ENCODE measurements around the gene MBNL3. TPM values are rescaled to one million over a fixed set of nuclear protein-coding genes. Genes with fewer than 3 reads are reported as not detected.

MBNL3 gene
- total and polyA plus RNA-seq, 9 of the 15 experiments (the other 6 are each of a cell fraction or from before 2014, with no cell fraction given), result under 0.01 to 0.25 (median 0.16) TPM

DNA sequence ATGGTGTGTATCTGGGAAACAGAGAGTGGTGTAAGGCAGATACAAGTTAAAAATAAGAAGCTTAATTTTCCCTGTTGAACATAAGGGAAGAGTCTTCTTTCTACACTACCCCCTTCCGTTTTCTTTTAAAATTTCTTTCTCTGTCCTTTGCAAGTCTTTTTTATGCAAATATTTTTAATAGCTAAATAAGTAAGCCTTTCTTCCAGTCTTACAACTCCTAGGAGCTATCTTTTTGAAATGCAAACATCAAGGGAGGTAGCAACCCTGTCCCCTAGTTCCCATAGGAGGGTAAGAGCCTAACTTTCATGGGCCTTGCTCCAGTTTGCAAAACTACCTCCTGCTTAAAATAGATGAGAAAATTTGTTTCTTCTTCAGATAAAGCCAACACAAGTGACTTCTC lies 121.5 kb downstream of the MBNL3 start:
- no TSS peak for BruUV-seq (replicated peaks)
- Histone ChIP-seq H3K4me3 (no peak overlapping the region), H3K9me3 (replicated peaks; ENCODE audit: control insufficient read depth, insufficient read depth, low read depth, low read length) (no peaks in the 10 kb centered on the region), H3K4me1 (replicated peaks in 1 of 2; ENCODE audit: control insufficient read depth in 2 of 2, insufficient read depth in 2 of 2, low read length in 2 of 2) (no peaks in the 10 kb centered on the region), H2AFZ (ENCODE audit: low read depth, low read length) (no peak overlapping the region), H4K20me1 (replicated peaks; ENCODE audit: control insufficient read depth, insufficient read depth, low read length) (no peaks in the 10 kb centered on the region), H3K9ac (ENCODE audit: insufficient read depth in 1 of 2, low read depth in 2 of 2, low read length in 2 of 2) (no peak overlapping the region), H3K9me1 (ENCODE audit: control insufficient read depth, insufficient read depth, low read length) (no peaks in the 10 kb centered on the region), H3K4me2 (ENCODE audit: insufficient read depth, low read length) (no peak overlapping the region), H3K27me3 (ENCODE audit: control insufficient read depth in 2 of 2, insufficient read depth in 2 of 2, low read length in 2 of 2) (no peaks in the 10 kb centered on the region), H3K27ac (ENCODE audit: extremely low read depth, low read depth, low read length) (no peak overlapping the region), H3K36me3 (ENCODE audit: control insufficient read depth, insufficient read depth, low read length) (no peaks in the 10 kb centered on the region), H3K79me2 (ENCODE audit: control insufficient read depth, insufficient read depth, low read length) (no peaks in the 10 kb centered on the region)
- intact Hi-C loops (cut with micrococcal nuclease), result no loop called here
- in situ Hi-C loops (cut with MboI), result no loop called here
- ATAC-seq (no peak), FAIRE-seq (no peak), DNase-seq (ENCODE audit: extremely low read depth in 1 of 4, low spot score in 3 of 4) (no peak)
- ChIA-PET POLR2A (no interaction called here), CTCF (ENCODE audit: low intra/inter-chr PET ratio) (no interaction called here)
- 0% methylated on average over 1 of the region's 1 CpG for WGBS (ENCODE audit: insufficient coverage, low coverage, missing lambda C conversion rate)
- TF ChIP-seq ESRRB (CRISPR knock-in tag; IDR thresholded peaks at IDR 0.05; ENCODE audit: borderline replicate concordance) (no peak), XRCC3 (IDR thresholded peaks at IDR 0.05) (no peak), RAD21 (CRISPR knock-in tag; conservative IDR thresholded peaks at IDR 0.05 in 1 of 2, IDR thresholded peaks at IDR 0.05 in 1 of 2) (no peak), CCAR2 (IDR thresholded peaks at IDR 0.05; ENCODE audit: low read depth, low read length) (no peak), ZNF3 (CRISPR knock-in tag; IDR thresholded peaks at IDR 0.05) (no peak), ZFP36 (IDR thresholded peaks at IDR 0.05; ENCODE audit: low read depth, low read length, partially characterized antibody) (no peak), KDM5B (IDR thresholded peaks at IDR 0.05; ENCODE audit: insufficient replicate concordance, low read depth, low read length) (no peak), ARID2 (IDR thresholded peaks at IDR 0.05) (no peak), C11orf30 (IDR thresholded peaks at IDR 0.05; ENCODE audit: low read depth) (no peak), SPI1 (IDR thresholded peaks at IDR 0.05; ENCODE audit: borderline replicate concordance, low read depth, low read length) (no peak), NONO (IDR thresholded peaks at IDR 0.05; ENCODE audit: low read depth in 2 of 2, low read length in 1 of 2) (no peak), ZNF316 (IDR thresholded peaks at IDR 0.05) (no peak), MYC (IDR thresholded peaks at IDR 0.05; ENCODE audit: low read depth, low read length) (no peak), MYC (CRISPR knock-in tag; IDR thresholded peaks at IDR 0.05; ENCODE audit: borderline replicate concordance, low read depth) (no peak), ZNF143 (CRISPR knock-in tag; IDR thresholded peaks at IDR 0.05) (no peak), EZH2 (IDR thresholded peaks at IDR 0.05; ENCODE audit: borderline replicate concordance, low read depth, low read length) (no peak), SP1 (CRISPR knock-in tag; IDR thresholded peaks at IDR 0.05) (no peak)
- TF ChIP-seq, protein P1, sequence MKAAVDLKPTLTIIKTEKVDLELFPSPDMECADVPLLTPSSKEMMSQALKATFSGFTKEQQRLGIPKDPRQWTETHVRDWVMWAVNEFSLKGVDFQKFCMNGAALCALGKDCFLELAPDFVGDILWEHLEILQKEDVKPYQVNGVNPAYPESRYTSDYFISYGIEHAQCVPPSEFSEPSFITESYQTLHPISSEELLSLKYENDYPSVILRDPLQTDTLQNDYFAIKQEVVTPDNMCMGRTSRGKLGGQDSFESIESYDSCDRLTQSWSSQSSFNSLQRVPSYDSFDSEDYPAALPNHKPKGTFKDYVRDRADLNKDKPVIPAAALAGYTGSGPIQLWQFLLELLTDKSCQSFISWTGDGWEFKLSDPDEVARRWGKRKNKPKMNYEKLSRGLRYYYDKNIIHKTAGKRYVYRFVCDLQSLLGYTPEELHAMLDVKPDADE (conservative IDR thresholded peaks at IDR 0.05; ENCODE audit: control insufficient read depth, low read depth, low read length), result no peak
- TF ChIP-seq, protein P2, sequence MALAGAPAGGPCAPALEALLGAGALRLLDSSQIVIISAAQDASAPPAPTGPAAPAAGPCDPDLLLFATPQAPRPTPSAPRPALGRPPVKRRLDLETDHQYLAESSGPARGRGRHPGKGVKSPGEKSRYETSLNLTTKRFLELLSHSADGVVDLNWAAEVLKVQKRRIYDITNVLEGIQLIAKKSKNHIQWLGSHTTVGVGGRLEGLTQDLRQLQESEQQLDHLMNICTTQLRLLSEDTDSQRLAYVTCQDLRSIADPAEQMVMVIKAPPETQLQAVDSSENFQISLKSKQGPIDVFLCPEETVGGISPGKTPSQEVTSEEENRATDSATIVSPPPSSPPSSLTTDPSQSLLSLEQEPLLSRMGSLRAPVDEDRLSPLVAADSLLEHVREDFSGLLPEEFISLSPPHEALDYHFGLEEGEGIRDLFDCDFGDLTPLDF (CRISPR knock-in tag; IDR thresholded peaks at IDR 0.05), result no peak
- TF ChIP-seq, protein P3, sequence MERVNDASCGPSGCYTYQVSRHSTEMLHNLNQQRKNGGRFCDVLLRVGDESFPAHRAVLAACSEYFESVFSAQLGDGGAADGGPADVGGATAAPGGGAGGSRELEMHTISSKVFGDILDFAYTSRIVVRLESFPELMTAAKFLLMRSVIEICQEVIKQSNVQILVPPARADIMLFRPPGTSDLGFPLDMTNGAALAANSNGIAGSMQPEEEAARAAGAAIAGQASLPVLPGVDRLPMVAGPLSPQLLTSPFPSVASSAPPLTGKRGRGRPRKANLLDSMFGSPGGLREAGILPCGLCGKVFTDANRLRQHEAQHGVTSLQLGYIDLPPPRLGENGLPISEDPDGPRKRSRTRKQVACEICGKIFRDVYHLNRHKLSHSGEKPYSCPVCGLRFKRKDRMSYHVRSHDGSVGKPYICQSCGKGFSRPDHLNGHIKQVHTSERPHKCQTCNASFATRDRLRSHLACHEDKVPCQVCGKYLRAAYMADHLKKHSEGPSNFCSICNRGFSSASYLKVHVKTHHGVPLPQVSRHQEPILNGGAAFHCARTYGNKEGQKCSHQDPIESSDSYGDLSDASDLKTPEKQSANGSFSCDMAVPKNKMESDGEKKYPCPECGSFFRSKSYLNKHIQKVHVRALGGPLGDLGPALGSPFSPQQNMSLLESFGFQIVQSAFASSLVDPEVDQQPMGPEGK (CRISPR knock-in tag; IDR thresholded peaks at IDR 0.05; ENCODE audit: borderline replicate concordance), result no peak
